CD4-positive, alpha-beta T cell (primary cell): ENCODE results near the gene SMAD3. TPM values are rescaled to one million over a fixed set of nuclear protein-coding genes. Genes with fewer than 3 reads are reported as not detected.
A peak's percentile ranks its signal among the peaks of the same experiment; 100 is the strongest.

ENCODE experiments used
- ATAC-seq: fragments of 200-7000 bp; cut with Tn5 transposase; one replicate; pipeline ENCODE4 v1.10.0; 2022; ENCODE audit warnings: mild to moderate bottlenecking; ENCODE audit not compliant: poor library complexity
- CTCF ChIA-PET: fragments of 350-600 bp; sonication (Branson Sonifier 250); formaldehyde crosslinking; loops from one replicate; lab custom pipeline; 2021; ENCODE audit warnings: antibody characterized with exemption, inconsistent platforms; lab: Charles Lee
- POLR2A ChIA-PET: fragments of 350-600 bp; sonication (Branson Sonifier 250); formaldehyde crosslinking; loops from one replicate; lab custom pipeline; 2021; ENCODE audit warnings: antibody characterized with exemption, inconsistent platforms; lab: Charles Lee
- DNase-seq, 14 experiments: peaks; one replicate each; pipeline ENCODE4 v3.0.0-alpha.2; 2013 to 2020; ENCODE audit warnings: mixed read lengths in 2 of 14
- H3K27ac ChIP-seq, 2 donors: one replicate each; pipeline versions ENCODE4 v1.5.1 to v1.7.0; 2013; ENCODE audit warnings: low read length in 2 of 2, low read depth in 1 of 2, mild to moderate bottlenecking in 1 of 2
- H3K27me3 ChIP-seq, 2 experiments: 1 replicate in 1 of 2; 2 replicates in 1 of 2; pipeline versions ENCODE4 v1.6.1 to v1.7.0; 2013; ENCODE audit warnings: low read length in 2 of 2, control low read depth in 1 of 2, mild to moderate bottlenecking in 1 of 2, moderate library complexity in 1 of 2; ENCODE audit not compliant: insufficient read depth in 2 of 2, control insufficient read depth in 1 of 2
- H3K36me3 ChIP-seq: one replicate; pipeline ENCODE4 v1.6.1; 2013; ENCODE audit warnings: low read length, control low read depth; ENCODE audit not compliant: insufficient read depth
- H3K4me1 ChIP-seq: one replicate; pipeline ENCODE4 v1.6.1; 2013; ENCODE audit warnings: low read length, control low read depth; ENCODE audit not compliant: insufficient read depth
- H3K4me3 ChIP-seq: one replicate; pipeline ENCODE4 v1.5.1; 2013; ENCODE audit warnings: mild to moderate bottlenecking, low read length, moderate library complexity
- H3K9me3 ChIP-seq, 2 experiments: 1 replicate in 1 of 2; 2 replicates in 1 of 2; pipeline versions ENCODE4 v1.6.1 to v1.7.0; 2013; ENCODE audit warnings: low read length in 2 of 2, mild to moderate bottlenecking in 2 of 2, control low read depth in 1 of 2, moderate library complexity in 1 of 2; ENCODE audit not compliant: control insufficient read depth in 1 of 2, insufficient read depth in 1 of 2
- H3K27ac Mint-ChIP-seq: one replicate; pipeline ENCODE4 v1.8.0; 2020; ENCODE audit warnings: mixed read lengths
- H3K27me3 Mint-ChIP-seq: one replicate; pipeline ENCODE4 v1.8.0; 2021; ENCODE audit warnings: mixed read lengths
- H3K36me3 Mint-ChIP-seq: one replicate; pipeline ENCODE4 v1.8.0; 2021; ENCODE audit warnings: low read depth, mixed read lengths
- H3K4me1 Mint-ChIP-seq: one replicate; pipeline ENCODE4 v1.8.0; 2021; ENCODE audit warnings: low read depth, mixed read lengths
- H3K4me3 Mint-ChIP-seq: one replicate; pipeline ENCODE4 v1.8.0; 2020; ENCODE audit warnings: mild to moderate bottlenecking, mixed read lengths
- H3K9me3 Mint-ChIP-seq: one replicate; pipeline ENCODE4 v1.8.0; 2020; ENCODE audit warnings: mixed read lengths
- intact Hi-C, 2 experiments: fragments of 100-400 bp; cut with DNase I in 1 of 2; cut with micrococcal nuclease in 1 of 2; formaldehyde crosslinking; loops; one replicate each; pipeline versions ENCODE4 v1.15.1 to v1.9.0; 2023 to 2025; cut with DNase I, micrococcal nuclease
- total RNA-seq, 174 experiments: library from RNA in 2 of 174; stranded (reverse) in 2 of 174; gene quantifications; one replicate each; pipeline ENCODE4 v1.2.3 and lab custom pipeline; 2021 to 2026
- TF ChIP-seq, protein P1 (sequence below): fragments of 200-600 bp; IDR thresholded peaks from one replicate; pipeline ENCODE4 v1.8.0; 2022; ENCODE audit warnings: antibody characterized with exemption, mild to moderate bottlenecking

SMAD3 gene
- total RNA-seq, 2 experiments from 2014 or later: 30.0 to 31.0 TPM

DNA sequence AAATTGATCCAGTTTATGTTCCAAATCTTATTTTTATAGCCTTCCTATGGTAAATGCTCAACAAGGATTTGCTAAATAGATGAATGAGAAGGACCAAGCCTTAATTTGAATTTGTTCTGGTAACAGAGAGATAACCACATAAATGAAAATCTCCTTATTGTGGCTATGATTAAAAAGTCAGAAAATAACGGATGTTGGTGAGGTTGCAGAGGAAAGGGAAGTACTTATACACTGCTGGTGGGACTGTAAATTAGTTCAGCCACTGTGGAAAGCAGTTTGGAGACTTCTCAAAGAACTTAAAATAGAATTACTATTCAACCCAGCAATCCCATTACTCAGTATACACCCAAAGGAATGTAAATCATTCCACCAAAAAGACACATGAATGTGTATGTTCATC, 162.9 kb downstream of the SMAD3 start:
- Histone ChIP-seq H3K4me3 (no peak overlapping the region), H3K36me3 (peaks cover 35% of the 10 kb centered on the region), H3K9me3 (no peaks in the 10 kb centered on the region), H3K27me3 (no peaks in the 10 kb centered on the region), H3K27ac (no peak overlapping the region), H3K4me1 (peaks cover 5% of the 10 kb centered on the region)
- DNase-seq (peak in 2 of 14 experiments; percentile 5 to 36), ATAC-seq (no peak)
- no peak overlapping the region for H3K27ac Mint-ChIP-seq
- no peak overlapping the region for H3K4me3 Mint-ChIP-seq
- no peaks in the 10 kb centered on the region for H3K27me3 Mint-ChIP-seq
- intact Hi-C loops: no loop called here
- H3K9me3 Mint-ChIP-seq: no peaks in the 10 kb centered on the region
- peaks cover 81% of the 10 kb centered on the region for H3K36me3 Mint-ChIP-seq
- ChIA-PET CTCF (interaction anchor here (1.4 kb wide), 1 partner anchor 9 kb away, joined by 4 read pairs; no protein-coding TSS in a partner anchor), POLR2A (no interaction called here)
- TF ChIP-seq, protein P1, sequence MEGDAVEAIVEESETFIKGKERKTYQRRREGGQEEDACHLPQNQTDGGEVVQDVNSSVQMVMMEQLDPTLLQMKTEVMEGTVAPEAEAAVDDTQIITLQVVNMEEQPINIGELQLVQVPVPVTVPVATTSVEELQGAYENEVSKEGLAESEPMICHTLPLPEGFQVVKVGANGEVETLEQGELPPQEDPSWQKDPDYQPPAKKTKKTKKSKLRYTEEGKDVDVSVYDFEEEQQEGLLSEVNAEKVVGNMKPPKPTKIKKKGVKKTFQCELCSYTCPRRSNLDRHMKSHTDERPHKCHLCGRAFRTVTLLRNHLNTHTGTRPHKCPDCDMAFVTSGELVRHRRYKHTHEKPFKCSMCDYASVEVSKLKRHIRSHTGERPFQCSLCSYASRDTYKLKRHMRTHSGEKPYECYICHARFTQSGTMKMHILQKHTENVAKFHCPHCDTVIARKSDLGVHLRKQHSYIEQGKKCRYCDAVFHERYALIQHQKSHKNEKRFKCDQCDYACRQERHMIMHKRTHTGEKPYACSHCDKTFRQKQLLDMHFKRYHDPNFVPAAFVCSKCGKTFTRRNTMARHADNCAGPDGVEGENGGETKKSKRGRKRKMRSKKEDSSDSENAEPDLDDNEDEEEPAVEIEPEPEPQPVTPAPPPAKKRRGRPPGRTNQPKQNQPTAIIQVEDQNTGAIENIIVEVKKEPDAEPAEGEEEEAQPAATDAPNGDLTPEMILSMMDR: no peak
- H3K4me1 Mint-ChIP-seq: peaks cover 15% of the 10 kb centered on the region

DNA sequence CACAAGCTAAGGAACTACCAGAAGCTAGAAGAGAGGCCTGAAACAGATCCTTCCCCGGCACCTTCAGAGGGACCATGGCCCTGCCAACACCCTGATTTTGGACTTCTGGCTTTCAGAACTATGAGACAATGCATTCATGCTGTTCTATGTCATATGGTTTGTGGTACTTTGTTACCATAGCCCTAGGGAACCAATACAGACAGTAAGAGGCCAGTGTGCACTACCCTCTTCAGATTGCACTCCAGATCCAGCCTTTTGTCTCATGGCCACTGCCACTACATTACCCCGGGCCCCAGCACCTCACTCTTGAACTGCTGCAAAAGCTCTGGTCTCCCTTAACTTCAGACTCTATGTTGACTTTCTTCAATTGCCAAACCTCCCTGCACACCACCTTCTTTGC, 165.1 kb downstream of the SMAD3 start:
- Mint-ChIP-seq H3K4me3 (no peak overlapping the region), H3K4me1 (peaks cover 15% of the 10 kb centered on the region), H3K9me3 (no peaks in the 10 kb centered on the region), H3K27ac (no peak overlapping the region), H3K36me3 (peaks cover 96% of the 10 kb centered on the region), H3K27me3 (no peaks in the 10 kb centered on the region)
- no peak overlapping the region for H3K27ac ChIP-seq
- no peak for DNase-seq
- POLR2A ChIA-PET: no interaction called here
- peaks cover 5% of the 10 kb centered on the region for H3K4me1 ChIP-seq
- CTCF ChIA-PET: no interaction called here
- TF ChIP-seq, protein P1: no peak
- H3K9me3 ChIP-seq: no peaks in the 10 kb centered on the region
- no peak for ATAC-seq
- intact Hi-C loops: no loop called here
- H3K27me3 ChIP-seq: no peaks in the 10 kb centered on the region
- peaks cover 52% of the 10 kb centered on the region for H3K36me3 ChIP-seq
- no peak overlapping the region for H3K4me3 ChIP-seq

DNA sequence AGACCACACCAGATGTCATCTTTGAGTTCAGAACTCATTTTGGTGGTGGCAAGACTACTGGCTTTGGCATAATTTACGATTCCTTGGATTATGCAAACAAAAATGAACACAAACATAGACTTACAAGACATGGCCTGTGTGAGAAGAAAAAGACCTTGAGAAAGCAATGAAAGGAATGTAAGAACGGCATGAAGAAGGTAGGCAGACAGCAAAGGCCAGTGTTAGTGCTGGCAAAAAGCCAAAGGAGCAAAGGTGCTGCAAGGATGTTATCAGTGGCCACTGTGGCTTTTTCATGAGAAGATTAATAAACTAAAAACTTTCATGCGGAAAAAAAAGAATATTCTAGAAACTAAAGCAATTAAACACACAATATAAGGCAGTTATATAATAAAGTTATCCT, 167.2 kb downstream of the SMAD3 start:
- Histone ChIP-seq H3K4me1 (peaks cover 5% of the 10 kb centered on the region), H3K4me3 (no peak overlapping the region), H3K27ac (no peak overlapping the region), H3K36me3 (peaks cover 60% of the 10 kb centered on the region), H3K27me3 (no peaks in the 10 kb centered on the region), H3K9me3 (no peaks in the 10 kb centered on the region)
- intact Hi-C loops: no loop called here
- DNase-seq (no peak), ATAC-seq (no peak)
- CTCF ChIA-PET: no interaction called here
- TF ChIP-seq, protein P1: no peak
- H3K4me1 Mint-ChIP-seq: peaks cover 25% of the 10 kb centered on the region
- no peaks in the 10 kb centered on the region for H3K27me3 Mint-ChIP-seq
- H3K9me3 Mint-ChIP-seq: no peaks in the 10 kb centered on the region
- no peak overlapping the region for H3K27ac Mint-ChIP-seq
- POLR2A ChIA-PET: no interaction called here
- H3K36me3 Mint-ChIP-seq: peaks cover 90% of the 10 kb centered on the region
- H3K4me3 Mint-ChIP-seq: no peak overlapping the region
